WTC11 (cell line): Measurements from ENCODE around the gene CHAC1. TPM values are rescaled to one million over a fixed set of nuclear protein-coding genes. Genes with fewer than 3 reads are reported as not detected.

Experiments
- ATAC-seq: fragments of 200-7000 bp; cut with Tn5 transposase; 2 replicates; pipeline ENCODE4 v1.10.0; 2021; ENCODE audit warnings: mild to moderate bottlenecking, moderate library complexity
- CTCF ChIA-PET: fragments of 300-600 bp; sonication (Branson Sonifier 250); formaldehyde crosslinking; loops from one replicate; lab custom pipeline; 2021; ENCODE audit warnings: antibody characterized with exemption; lab: Charles Lee
- POLR2A ChIA-PET: fragments of 350-600 bp; sonication (Branson Sonifier 250); formaldehyde crosslinking; loops from one replicate; lab custom pipeline; 2021; ENCODE audit warnings: antibody characterized with exemption; lab: Charles Lee
- DNase-seq: peaks from one replicate; pipeline ENCODE4 v3.0.0; 2021; ENCODE audit warnings: low spot score
- H3K27ac Mint-ChIP-seq: 2 replicates; pipeline ENCODE4 v1.8.0; 2021; ENCODE audit warnings: mixed read lengths
- H3K27me3 Mint-ChIP-seq: 2 replicates; pipeline ENCODE4 v1.8.0; 2021; ENCODE audit warnings: low read depth, mild to moderate bottlenecking, moderate library complexity, mixed read lengths
- H3K36me3 Mint-ChIP-seq: 2 replicates; pipeline ENCODE4 v1.8.0; 2021; ENCODE audit warnings: mixed read lengths
- H3K4me1 Mint-ChIP-seq: 2 replicates; pipeline ENCODE4 v1.8.0; 2022; ENCODE audit warnings: mixed read lengths
- H3K4me3 Mint-ChIP-seq: 2 replicates; pipeline ENCODE4 v1.8.0; 2021; ENCODE audit warnings: mild to moderate bottlenecking, moderate library complexity, mixed read lengths
- H3K9me3 Mint-ChIP-seq: 2 replicates; pipeline ENCODE4 v1.8.0; 2021; ENCODE audit warnings: mixed read lengths
- ARID4B ChIP-seq: sonication (generic); formaldehyde crosslinking; IDR thresholded peaks from 2 replicates; pipeline ENCODE4 v1.8.0; 2023; ENCODE audit warnings: missing genetic modification reagents, mild to moderate bottlenecking, borderline replicate concordance
- ATF1 ChIP-seq: sonication (generic); formaldehyde crosslinking; IDR thresholded peaks from 2 replicates; pipeline ENCODE4 v1.8.1; 2023; ENCODE audit warnings: mild to moderate bottlenecking, moderate library complexity, missing genetic modification reagents
- CDX4 ChIP-seq: fragments of 250-450 bp; sonication (Bioruptor Pico); IDR thresholded peaks from 2 replicates; pipeline ENCODE4 v1.9.0; 2021; ENCODE audit warnings: moderate library complexity, mild to moderate bottlenecking, inconsistent platforms, borderline replicate concordance
- E2F4 ChIP-seq: sonication (generic); formaldehyde crosslinking; IDR thresholded peaks from 2 replicates; pipeline ENCODE4 v1.8.1; 2022; ENCODE audit warnings: low read depth, mild to moderate bottlenecking, moderate library complexity, missing genetic modification reagents, borderline replicate concordance
- ELF4 ChIP-seq: sonication (generic); formaldehyde crosslinking; IDR thresholded peaks from 2 replicates; pipeline ENCODE4 v1.8.1; 2022; ENCODE audit warnings: low read depth, mild to moderate bottlenecking, moderate library complexity, missing genetic modification reagents
- EMX1 ChIP-seq: fragments of 250-450 bp; sonication (Bioruptor Pico); IDR thresholded peaks from 2 replicates; pipeline ENCODE4 v1.8.0; 2021; ENCODE audit warnings: mild to moderate bottlenecking
- ERG ChIP-seq: fragments of 250-450 bp; sonication (Bioruptor Pico); IDR thresholded peaks from 2 replicates; pipeline ENCODE4 v1.8.0; 2021; ENCODE audit warnings: mild to moderate bottlenecking
- HMGA2 ChIP-seq: fragments of 250-450 bp; sonication (Bioruptor Pico); IDR thresholded peaks from 2 replicates; pipeline ENCODE4 v1.4.0; 2021; ENCODE audit warnings: mild to moderate bottlenecking, moderate library complexity
- IRF2 ChIP-seq: sonication (generic); formaldehyde crosslinking; IDR thresholded peaks from 2 replicates; pipeline ENCODE4 v1.8.0; 2022; ENCODE audit warnings: low read depth, missing genetic modification reagents, borderline replicate concordance
- JAZF1 ChIP-seq: fragments of 250-450 bp; sonication (Bioruptor Pico); IDR thresholded peaks from 2 replicates; pipeline ENCODE4 v1.9.0; 2021; ENCODE audit warnings: moderate library complexity, mild to moderate bottlenecking, inconsistent platforms
- RORB ChIP-seq: fragments of 250-450 bp; sonication (Bioruptor Pico); IDR thresholded peaks from 2 replicates; pipeline ENCODE4 v1.9.0; 2021; ENCODE audit warnings: mild to moderate bottlenecking
- SMAD3 ChIP-seq: sonication (generic); formaldehyde crosslinking; IDR thresholded peaks from 2 replicates; pipeline ENCODE4 v1.8.0; 2022; ENCODE audit warnings: missing genetic modification reagents, mild to moderate bottlenecking, borderline replicate concordance
- SP1 ChIP-seq: sonication (generic); formaldehyde crosslinking; conservative IDR thresholded peaks from 2 replicates; pipeline ENCODE4 v1.8.1; 2022; ENCODE audit warnings: missing genetic modification reagents
- TCF7 ChIP-seq: sonication (generic); formaldehyde crosslinking; IDR thresholded peaks from 2 replicates; pipeline ENCODE4 v1.8.0; 2022; ENCODE audit warnings: mild to moderate bottlenecking, low read depth, missing genetic modification reagents, moderate library complexity
- USF2 ChIP-seq: sonication (generic); formaldehyde crosslinking; IDR thresholded peaks from 2 replicates; pipeline ENCODE4 v1.8.1; 2023; ENCODE audit warnings: mild to moderate bottlenecking, missing genetic modification reagents, moderate library complexity
- ZMAT4 ChIP-seq: fragments of 250-450 bp; sonication (Bioruptor Pico); IDR thresholded peaks from 2 replicates; pipeline ENCODE4 v1.9.0; 2021; ENCODE audit warnings: mild to moderate bottlenecking
- ZNF416 ChIP-seq: fragments of 250-450 bp; sonication (Bioruptor Pico); IDR thresholded peaks from 2 replicates; pipeline ENCODE4 v1.9.0; 2021; ENCODE audit warnings: mild to moderate bottlenecking, inconsistent platforms
- ZNF423 ChIP-seq: fragments of 250-450 bp; sonication (Bioruptor Pico); IDR thresholded peaks from 2 replicates; pipeline ENCODE4 v2.1.2; 2022; ENCODE audit warnings: mild to moderate bottlenecking, moderate library complexity
- ZNF532 ChIP-seq: fragments of 250-450 bp; sonication (Bioruptor Pico); IDR thresholded peaks from 2 replicates; pipeline ENCODE4 v1.9.0; 2021; ENCODE audit warnings: mild to moderate bottlenecking, borderline replicate concordance
- total RNA-seq: library from RNA; stranded (reverse); gene quantifications from 3 replicates; pipeline ENCODE4 v1.2.3, GENCODE V29; 2021

The CHAC1 gene
- total RNA-seq, 1 experiment from 2014 or later = 31.0 TPM

GRCh38 chr15:40974879-40975278 is 21.6 kb downstream of the CHAC1 start:
- ATAC-seq = no peak
- peaks cover 12% of the 10 kb centered on the region for H3K36me3 Mint-ChIP-seq
- DNase-seq = no peak
- TF ChIP-seq ERG (CRISPR knock-in tag) = no peak
- TF ChIP-seq SMAD3 = no peak
- no peak for TF ChIP-seq ATF1 (CRISPR knock-in tag)
- no peak for TF ChIP-seq ZMAT4
- TF ChIP-seq ZNF532 (CRISPR knock-in tag) = no peak
- no peak for TF ChIP-seq USF2 (CRISPR knock-in tag)
- TF ChIP-seq HMGA2 (CRISPR knock-in tag) = no peak
- TF ChIP-seq ELF4 (CRISPR knock-in tag) = no peak
- no peak for TF ChIP-seq ZNF423 (CRISPR knock-in tag)
- TF ChIP-seq E2F4 = no peak
- TF ChIP-seq ARID4B = no peak
- TF ChIP-seq IRF2 (CRISPR knock-in tag) = no peak
- TF ChIP-seq JAZF1 = no peak
- TF ChIP-seq TCF7 (CRISPR knock-in tag) = no peak
- TF ChIP-seq ZNF416 (CRISPR knock-in tag) = no peak
- TF ChIP-seq RORB (CRISPR knock-in tag) = no peak
- TF ChIP-seq EMX1 (CRISPR knock-in tag) = no peak
- no peak for TF ChIP-seq CDX4
- TF ChIP-seq SP1 = no peak
- TF ChIP-seq, all 79 proteins: peak for 0
- H3K4me3 Mint-ChIP-seq = no peak overlapping the region
- CTCF ChIA-PET = interaction anchor here (1.0 to 3.1 kb wide), 5 partner anchors 33 to 81 kb away, joined by 3 to 18 read pairs (median 6); partner anchors contain the start of gene VPS18
- H3K4me1 Mint-ChIP-seq = peaks cover 11% of the 10 kb centered on the region
- no peaks in the 10 kb centered on the region for H3K27me3 Mint-ChIP-seq
- POLR2A ChIA-PET = interaction anchor here (1.0 kb wide), 1 partner anchor 15 kb away, joined by 3 read pairs; no protein-coding TSS in a partner anchor
- no peak overlapping the region; the same call in 1 of the 2 replicates for H3K27ac Mint-ChIP-seq
- no peaks in the 10 kb centered on the region for H3K9me3 Mint-ChIP-seq
